GM18870 (cell line): ENCODE measurements around the gene ICOSLG.
"Not testable (repeated sequence)": the region's sequence is repeated elsewhere in the genome, so short reads cannot be mapped to it uniquely, and the experiment has no call there.

ENCODE experiments used
- ATAC-seq: cut with Tn5 transposase; IDR thresholded peaks from one replicate; pipeline ENCODE4 v1.9.1; 2021; ENCODE audit warnings: moderate library complexity; ENCODE audit not compliant: unreplicated experiment

The ICOSLG gene, protein sequence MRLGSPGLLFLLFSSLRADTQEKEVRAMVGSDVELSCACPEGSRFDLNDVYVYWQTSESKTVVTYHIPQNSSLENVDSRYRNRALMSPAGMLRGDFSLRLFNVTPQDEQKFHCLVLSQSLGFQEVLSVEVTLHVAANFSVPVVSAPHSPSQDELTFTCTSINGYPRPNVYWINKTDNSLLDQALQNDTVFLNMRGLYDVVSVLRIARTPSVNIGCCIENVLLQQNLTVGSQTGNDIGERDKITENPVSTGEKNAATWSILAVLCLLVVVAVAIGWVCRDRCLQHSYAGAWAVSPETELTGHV

DNA sequence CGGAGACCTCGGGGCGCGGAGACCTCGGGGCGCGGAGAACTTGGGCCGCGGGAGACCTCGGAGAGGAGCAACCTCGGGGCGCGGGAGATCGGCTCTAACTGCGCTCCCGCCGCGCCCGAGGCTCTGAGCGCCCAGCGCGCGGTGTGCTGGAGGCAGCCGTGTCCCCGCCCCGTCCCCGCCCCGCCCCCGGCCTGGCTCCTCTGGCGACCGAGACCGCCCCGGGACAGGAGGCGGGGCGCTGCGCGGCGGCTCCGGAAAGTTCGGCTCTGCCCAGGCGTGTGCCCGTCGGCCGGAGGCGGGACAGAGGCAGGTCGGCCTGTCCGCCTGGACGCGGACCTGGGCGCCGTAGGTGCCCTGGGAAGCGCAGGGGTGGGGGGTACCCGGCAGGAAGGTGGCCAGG, at the start of gene ICOSLG:
TSS of gene ICOSLG (minus strand) at position 102 of the 400 bp plus-strand sequence. CDS start 126 bp downstream, outside the sequence.
- ATAC-seq: not testable (repeated sequence)

DNA sequence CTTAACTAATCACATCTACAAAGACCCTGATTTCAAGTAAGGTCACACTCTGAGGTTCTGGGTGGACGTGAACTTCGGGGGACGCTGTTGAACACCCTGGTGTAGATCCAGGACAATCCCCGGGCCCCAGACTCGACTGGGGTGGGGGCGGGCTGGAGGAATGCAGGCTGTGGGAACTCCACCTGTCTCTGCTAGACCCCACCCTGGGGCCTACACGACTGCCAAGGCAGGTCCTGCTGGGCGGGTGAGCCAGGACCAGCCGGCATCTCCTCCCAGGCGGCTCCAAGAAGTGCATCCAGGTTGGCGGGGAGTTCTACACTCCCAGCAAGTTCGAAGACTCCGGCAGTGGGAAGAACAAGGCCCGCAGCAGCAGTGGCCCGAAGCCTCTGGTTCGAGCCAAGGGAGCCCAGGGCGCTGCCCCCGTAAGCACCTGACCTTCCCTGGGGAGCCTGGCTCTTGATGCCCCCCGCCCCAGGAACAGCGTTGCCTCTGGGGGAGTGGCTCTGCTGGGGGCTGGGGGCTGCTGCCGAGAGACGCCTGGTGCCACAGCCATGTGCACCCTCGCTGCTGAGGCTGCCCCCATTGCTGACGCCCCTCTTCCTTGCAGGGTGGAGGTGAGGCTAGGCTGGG, 48.8 kb upstream of the ICOSLG start:
- ATAC-seq: no peak

DNA sequence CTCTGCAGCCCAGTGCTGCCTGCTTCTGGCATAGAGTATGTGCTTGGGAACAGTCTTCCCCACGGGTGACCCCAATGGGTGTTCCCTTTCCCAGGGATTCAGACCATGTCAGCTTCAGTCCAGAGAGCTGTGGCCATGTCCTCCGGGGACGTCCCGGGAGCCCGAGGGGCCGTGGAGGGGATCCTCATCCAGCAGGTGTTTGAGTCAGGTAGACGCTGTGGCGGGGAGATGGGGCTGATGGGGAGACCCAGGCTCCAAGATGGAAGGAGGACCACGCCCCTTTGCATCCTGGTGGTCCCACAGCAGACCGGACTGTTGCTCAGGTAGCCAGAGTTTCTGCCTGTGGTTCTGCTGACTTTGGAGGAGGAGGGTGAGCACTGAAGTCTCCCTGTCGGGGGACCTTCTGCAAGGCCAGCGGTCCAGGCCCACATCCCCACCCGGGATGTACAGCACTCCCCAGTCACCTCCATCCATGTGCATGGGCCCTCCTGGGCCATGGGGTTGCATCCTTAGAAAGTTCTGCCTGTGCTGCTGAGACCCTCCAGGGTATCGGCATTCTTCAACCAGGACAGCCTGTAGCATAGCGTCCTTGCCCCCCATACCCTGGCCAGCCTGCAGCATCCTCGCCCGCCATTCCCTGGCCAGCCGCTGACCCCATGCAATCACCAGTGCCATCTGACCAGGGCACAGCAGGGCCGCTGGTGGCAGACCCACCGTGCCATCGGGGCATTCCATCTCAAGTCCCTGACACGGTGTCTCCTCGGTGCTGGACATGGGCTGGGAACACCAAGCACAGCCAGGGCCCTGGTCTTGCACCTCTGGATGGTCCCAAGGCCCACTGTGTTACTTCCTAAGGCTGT, 47.7 kb upstream of the ICOSLG start:
- no peak for ATAC-seq

DNA sequence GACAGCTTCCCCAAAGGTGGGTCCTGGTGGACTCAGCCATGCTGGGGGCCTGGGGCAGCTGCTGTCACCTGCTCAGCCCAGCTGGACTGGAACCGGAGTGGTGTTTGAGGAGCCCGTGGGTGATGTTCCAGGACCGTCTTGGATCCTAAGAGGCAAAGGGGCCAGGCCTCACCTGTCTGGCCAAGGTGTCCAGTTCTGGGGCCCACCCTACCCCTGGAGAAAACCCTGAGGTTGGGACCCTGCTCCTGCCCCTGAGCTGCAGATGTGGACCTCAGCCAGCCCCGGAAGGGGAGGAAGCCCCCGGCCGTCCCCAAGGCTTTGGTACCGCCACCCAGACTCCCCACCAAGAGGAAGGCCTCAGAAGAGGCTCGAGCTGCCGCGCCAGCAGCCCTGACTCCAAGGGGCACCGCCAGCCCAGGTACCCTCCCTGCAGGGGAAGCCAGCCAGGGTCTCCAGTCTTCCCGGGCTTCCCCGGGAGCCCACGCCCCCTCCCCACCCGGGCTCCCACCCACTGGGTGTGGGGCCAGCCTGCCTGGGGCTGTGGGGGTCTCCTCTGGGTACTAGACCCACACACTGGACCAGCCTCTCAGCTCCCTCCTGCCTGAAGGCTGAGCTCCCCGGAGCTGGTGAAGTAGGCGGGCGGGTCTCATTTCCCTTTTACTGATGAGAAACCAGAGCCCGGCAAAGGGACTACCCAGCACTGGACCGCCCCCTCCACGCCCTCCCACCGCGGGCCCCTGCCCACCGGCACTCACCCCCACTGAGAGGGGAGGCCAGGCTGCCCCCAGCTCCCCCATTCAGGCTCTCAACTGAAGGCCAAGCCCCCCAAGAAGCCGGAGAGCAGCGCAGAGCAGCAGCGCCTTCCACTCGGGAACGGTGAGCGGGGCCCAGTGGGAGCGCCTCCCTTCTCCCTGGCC, 46.2 kb upstream of the ICOSLG start:
- no peak for ATAC-seq

DNA sequence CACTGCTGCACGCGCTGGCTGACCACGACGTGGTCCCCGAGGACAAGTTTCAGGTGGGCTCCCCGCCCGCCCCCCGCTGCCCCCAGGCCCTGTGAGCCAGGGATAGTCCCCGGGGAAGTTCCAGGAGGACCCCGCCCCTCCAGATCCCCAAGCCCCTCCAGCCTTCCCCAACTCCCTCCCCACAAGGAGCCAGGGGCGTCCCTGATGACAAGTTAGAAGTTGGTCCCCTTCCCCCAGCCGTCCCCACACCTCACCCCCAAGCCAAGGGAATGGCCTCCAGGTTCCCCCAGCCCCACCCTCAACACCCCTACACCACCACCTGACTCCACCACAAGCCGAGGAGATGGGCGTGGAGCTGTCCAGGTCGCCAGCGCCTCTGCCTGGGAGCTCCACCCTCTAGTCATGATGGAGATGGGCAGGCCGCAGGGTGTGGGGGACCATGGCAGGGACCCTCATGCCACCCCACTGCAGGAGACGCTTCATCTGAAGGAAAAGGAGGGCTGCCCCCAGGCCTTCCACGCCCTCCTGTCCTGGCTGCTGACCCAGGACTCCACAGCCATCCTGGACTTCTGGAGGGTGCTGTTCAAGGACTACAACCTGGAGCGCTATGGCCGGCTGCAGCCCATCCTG, 45.5 kb upstream of the ICOSLG start:
- ATAC-seq: no peak

DNA sequence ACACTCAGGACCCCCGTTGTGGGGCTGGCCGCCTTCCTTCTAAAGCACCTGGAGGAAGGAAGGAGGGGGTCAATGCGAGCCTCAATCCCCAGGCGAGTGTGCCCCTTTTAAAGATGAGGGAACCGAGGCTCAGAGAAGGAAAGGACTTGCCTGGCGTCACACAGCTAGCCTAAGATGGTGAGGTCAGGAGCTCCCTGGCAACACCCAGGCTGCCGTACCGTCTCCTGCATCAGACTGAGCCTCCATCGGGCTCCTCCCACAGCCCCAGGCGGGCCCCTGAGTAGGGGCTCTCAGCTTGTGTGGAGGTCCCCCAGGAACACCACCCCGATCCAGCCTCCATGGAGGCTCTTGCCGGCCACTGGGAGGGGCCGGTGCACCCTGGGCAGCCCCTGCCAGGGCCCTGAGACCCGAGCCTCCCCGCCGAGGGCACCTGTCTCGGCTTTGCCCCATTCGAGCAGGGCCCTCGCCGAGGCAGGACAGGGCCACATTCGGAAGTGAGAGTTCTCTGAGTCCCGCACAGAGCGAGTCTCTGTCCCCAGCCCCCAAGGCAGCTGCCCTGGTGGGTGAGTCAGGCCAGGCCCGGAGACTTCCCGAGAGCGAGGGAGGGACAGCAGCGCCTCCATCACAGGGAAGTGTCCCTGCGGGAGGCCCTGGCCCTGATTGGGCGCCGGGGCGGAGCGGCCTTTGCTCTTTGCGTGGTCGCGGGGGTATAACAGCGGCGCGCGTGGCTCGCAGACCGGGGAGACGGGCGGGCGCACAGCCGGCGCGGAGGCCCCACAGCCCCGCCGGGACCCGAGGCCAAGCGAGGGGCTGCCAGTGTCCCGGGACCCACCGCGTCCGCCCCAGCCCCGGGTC, 44.6 kb upstream of the ICOSLG start, which contains the start of gene AIRE:
TSS of gene AIRE (plus strand) at position 739 of the 855 bp plus-strand sequence. CDS start 131 bp downstream, outside the sequence.
- no peak for ATAC-seq

DNA sequence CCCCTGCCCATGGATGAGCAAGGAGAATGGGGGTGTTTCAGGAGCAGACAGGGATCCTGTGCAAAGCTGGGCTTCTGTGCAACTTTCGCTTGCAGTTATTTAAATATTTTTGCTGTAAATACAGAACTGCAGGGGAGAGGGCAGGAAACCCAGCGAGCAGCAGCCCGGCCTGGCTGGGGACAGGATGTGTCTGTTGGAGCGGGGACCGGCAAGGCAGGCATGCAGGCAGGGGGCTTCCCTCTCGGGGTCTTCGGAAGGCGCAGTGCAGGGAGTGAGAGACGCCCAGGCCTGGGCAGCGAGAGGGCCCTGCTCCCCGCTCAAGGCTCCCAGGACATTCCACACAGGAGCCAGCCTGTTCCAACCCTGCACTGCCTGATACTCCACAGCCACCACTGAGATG, 43.2 kb upstream of the ICOSLG start:
- no peak for ATAC-seq

DNA sequence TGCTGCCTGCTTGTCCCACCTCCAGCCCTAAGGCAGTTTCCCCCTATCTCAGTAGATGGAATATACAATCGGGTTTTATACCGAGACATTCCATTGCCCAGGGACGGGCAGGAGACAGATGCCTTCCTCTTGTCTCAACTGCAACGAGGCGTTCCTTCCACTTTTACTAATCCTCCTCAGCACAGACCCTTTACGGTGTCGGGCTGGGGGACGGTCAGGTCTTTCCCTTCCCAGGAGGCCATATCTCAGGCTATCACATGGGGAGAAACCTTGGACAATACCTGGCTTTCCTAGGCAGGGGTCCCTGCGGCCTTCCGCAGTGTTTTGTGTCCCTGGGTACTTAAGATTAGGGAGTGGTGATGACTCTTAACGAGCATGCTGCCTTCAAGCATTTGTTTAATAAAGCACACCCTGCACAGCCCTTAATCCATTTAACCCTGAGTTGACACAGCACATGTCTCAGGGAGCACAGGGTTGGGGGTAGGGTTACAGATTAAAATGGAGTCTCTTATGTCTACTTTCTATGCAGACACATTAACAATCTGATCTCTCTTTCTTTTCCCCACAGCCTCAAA, 42.6 kb upstream of the ICOSLG start:
- not testable (repeated sequence) for ATAC-seq

DNA sequence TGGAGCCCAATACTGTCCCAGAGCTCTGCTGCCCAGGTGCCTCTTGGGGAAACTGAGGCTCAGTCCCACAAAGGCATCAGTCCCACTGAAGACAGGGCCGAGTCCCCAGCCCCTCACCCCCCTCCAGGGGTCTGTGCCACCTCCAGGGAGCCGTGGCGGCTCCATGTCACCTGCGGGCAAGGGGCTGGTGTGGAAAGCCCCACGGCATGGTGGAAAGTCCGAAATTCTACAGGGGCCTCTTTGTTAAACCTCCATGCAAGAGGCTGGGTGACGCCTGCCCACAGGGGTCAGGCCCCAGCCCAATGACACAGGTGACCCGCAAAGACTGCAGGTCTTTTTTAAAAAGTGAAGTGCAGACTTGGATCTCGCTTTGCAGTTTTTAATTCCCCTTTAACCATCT, 41.6 kb upstream of the ICOSLG start:
- ATAC-seq: no peak

DNA sequence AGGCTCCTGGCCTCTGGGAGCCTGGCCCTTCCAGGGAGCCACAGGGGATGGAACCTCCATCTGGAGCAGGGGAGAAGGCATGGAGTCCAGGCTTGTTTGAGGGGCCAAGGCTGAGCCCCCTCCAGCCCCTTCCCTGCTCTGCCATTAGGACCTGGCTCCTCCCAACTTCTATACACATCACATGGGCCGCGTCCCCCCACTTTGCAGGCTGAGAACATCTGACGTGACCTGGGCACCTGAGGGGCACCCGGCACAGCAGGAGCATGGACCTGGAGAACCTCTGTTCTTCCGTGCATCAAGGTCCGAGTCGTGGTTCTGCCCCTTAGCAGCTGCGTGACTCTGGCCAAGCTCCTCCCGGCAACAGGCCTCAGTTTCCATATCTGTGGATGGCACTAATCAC, 41.1 kb upstream of the ICOSLG start:
- no peak for ATAC-seq

DNA sequence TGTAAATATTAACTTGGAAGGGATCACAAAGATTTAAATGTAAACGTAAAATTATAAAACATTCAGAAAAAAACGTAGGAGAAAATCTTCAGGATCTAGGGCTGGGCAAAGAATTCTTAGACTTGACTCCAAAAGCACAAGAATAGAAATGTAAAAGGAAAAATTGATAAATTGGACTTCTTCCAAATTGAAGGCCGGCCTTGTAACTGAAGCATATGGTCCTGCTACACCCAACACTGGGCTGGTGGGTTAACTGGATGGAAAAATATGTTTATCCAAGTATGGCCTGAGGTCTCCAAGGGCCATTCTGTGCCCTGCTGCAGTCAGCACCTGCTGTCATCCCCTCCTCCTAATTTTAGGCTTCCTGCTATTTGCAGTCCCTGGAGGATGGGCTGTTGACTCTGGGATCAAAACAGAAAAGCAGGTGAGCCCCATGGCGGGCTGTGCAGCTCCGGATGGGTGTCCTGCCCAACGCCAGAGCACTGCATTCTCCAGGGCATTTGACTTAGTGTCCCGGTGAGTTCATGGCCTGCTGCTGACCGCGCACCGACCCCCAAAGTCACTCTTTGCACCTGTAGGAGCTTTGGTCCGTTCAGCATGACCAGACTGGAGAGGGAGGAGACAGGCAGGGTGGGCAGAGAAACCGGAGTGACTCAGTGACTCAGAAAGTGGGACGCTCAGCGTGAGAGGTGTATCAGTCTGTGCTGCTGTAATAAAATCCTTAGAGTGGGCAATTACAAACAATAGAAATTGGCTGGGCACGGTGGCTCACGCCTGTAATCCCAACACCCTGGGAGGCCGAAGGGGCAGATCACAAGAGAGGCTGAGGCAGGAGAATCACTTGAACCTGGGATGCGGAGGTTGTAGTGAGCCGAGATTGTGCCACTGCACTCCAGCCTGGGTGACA, 38.9 kb upstream of the ICOSLG start:
- no peak for ATAC-seq

DNA sequence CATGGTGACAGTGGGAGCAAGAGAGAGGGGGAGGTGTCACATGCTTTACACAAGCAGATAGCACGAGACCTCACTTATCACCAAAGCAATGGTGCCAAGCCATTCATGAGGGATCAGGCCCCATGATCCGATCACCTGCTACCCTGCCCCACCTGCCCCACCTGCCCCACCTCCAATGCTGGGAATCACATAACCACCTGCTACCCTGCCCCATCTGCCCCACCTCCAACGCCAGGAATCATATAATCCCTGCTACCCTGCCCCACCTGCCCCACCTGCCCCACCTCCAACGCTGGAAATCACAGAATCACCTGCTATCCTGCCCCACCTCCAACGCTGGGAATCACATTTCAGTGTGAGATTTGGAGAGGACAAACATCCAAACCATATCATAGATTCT, 34.3 kb upstream of the ICOSLG start:
- ATAC-seq: no peak

DNA sequence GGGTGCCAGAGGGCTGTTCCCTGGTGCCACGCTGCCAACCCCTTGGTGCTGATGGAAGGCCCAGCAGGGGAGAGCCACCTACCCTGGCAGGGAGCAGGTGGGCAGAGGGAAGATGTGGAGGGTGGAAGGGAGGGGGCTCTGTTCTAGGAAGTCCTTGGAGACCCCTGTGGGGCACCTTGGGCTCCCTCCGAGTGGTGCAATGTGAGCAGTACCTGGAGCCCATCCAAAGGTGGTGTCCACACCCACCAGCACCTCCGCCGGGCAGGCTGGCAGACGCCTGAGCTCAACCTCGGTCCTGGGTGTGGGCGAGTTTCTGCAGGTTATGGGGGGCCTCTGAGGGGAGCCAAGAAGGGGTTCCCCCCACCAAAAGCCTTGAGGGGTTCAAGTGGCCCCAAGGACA, 32.3 kb upstream of the ICOSLG start:
- no peak for ATAC-seq

DNA sequence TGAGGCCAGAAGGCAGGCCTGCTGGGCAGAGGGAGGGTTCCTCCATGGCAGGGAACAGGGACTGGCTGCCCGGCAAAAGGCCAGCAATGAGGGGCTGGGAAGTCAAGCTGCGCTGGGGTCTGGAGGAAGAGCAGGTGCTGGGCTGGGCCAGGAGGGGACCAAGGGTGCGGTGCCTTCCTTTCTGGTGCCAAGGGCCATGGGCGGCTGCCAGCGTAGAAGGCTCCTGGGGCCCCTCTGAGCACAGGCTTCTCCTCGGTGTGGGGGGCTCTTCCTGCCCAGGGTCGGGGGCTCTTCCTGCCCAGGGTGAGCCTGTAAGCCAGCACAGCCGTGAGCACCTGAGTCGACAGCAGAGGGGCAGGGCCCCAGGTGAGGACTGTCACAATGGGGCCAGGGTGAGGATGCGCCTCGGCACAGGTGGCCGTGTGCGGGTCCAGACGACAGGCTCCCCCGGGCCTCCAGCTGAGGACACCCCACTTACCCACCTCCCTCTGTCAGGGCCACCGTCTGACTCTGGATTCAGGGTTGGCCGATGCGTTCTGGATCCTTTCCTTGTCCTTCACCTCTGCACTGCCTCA, 31.6 kb upstream of the ICOSLG start:
- no peak for ATAC-seq

DNA sequence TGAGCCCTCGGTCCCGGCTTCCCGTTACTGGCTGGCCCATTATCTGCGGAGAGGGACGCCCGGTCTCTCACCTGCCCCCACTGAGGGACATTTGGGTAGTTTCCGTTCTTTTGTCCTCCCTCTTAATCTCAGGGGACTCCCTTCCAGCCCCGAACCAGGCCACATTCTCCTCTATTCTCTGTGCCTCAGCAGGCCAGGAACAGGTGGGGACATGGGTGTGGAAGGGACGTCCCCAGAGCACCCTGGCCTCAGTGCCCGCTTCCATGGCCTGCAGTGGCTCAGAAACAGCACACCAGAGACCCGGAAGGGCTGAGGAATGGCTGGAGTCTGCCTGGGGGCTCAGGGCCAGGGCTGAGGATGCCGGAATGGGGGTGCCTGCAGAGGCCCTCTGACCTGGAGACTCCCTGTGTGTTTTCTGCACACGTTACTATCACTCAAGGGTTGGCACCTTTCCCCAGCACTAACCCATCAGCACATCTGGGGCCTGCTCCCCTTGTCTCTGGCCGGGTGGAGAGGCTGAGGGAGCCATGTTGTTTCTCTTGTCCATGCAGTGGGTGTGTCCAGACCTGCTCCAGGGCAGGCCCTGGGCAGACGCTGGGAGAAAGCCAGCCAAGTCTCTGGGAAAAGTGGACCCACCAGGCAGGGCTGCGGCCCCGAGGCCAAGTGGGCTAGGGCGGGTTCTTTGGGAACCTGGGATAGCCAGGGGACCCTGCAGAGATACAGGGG, 31.0 kb upstream of the ICOSLG start:
- no peak for ATAC-seq

DNA sequence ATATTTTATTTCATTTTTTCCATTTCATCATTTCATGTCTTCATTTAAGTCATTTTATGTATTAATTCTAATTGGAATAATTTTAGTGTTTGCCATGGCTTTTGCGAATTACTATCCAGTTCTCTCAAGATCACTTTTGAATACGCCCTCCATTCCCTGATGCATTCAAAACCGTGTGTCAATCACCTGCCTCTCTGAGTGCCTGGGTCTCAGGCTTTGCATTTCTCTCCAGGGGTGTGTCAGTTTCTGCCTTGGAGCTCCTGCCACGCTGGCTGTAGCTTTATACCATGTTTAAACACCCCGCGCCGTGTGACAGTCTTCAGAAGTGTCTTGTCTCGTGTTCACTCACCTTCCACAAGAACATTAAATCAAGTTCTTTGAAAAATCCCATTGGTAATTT, 28.3 kb upstream of the ICOSLG start:
- no peak for ATAC-seq

DNA sequence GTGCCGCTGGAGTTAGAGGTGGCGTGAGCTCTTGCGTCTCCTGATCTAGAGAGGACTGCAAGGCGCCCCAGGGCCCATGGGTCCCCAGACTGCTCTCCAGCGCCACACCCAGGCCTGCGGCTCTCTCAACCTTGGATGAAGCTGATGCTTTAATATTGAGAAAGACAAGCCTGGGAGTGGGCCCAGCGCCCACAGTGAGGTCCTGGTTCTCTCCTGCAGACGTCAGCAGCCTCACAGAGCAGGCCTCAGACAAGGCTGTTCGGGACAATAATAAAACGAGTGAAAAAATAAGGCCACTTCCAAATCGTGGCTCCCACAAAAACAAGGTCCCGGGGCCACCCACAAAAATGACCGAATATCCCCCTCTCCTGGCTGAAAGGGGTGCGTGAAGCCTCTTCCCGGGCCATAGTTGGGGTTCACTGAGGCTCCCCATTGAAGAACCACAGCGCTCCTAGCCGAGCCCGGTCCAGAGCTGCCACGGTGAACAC, 27.0 kb upstream of the ICOSLG start:
- ATAC-seq: no peak
